Retina (tissue), 1 donor: ENCODE measurements around the gene A2M.

Experiments used
- DNase-seq: peaks from one replicate; pipeline ENCODE4 v3.0.0-alpha.2; 2016

A2M gene

GRCh38 chr12:9071518-9071917, 44.2 kb downstream of the A2M start:
- no peak for DNase-seq

GRCh38 chr12:9070351-9070750, 45.4 kb downstream of the A2M start:
- DNase-seq: no peak

- no peak for DNase-seq
Observed at GRCh38 chr12:9068600-9068999, 47.1 kb downstream of the A2M start.

- DNase-seq: no peak
Observed at GRCh38 chr12:9068086-9068485, 47.6 kb downstream of the A2M start.

- DNase-seq: no peak
Observed at GRCh38 chr12:9066755-9067423, 48.8 kb downstream of the A2M start.

GRCh38 chr12:9066183-9066623, 49.5 kb downstream of the A2M start:
- DNase-seq: peak; percentile 6

GRCh38 chr12:9065607-9065856, 50.2 kb downstream of the A2M start:
- DNase-seq: no peak

- peak; percentile 31 for DNase-seq
Observed at GRCh38 chr12:9064815-9065606, 50.7 kb downstream of the A2M start.

GRCh38 chr12:9064201-9064814, 51.4 kb downstream of the A2M start:
- peak; percentile 91 for DNase-seq

- DNase-seq: no peak
Observed at GRCh38 chr12:9052610-9053009, 63.1 kb downstream of the A2M start.

GRCh38 chr12:9051158-9051550, 64.6 kb downstream of the A2M start:
- DNase-seq: no peak

- no peak for DNase-seq
Observed at GRCh38 chr12:9050521-9051157, 65.1 kb downstream of the A2M start.

GRCh38 chr12:9049520-9050133, 66.1 kb downstream of the A2M start:
- DNase-seq: no peak

GRCh38 chr12:9048930-9049329, 66.8 kb downstream of the A2M start:
- DNase-seq: no peak

- no peak for DNase-seq
Observed at GRCh38 chr12:9047105-9047504, 68.6 kb downstream of the A2M start.

- no peak for DNase-seq
Observed at GRCh38 chr12:9043766-9044165, 72.0 kb downstream of the A2M start.

GRCh38 chr12:9041321-9041720, 74.4 kb downstream of the A2M start:
- no peak for DNase-seq

GRCh38 chr12:9040484-9041186, 75.1 kb downstream of the A2M start:
- no peak for DNase-seq

- DNase-seq: peak; percentile 25
Observed at GRCh38 chr12:9039397-9039977, 76.2 kb downstream of the A2M start.

GRCh38 chr12:9037431-9037830, 78.3 kb downstream of the A2M start:
- no peak for DNase-seq

GRCh38 chr12:9036227-9036626, 79.5 kb downstream of the A2M start:
- DNase-seq: no peak

GRCh38 chr12:9034095-9034494, 81.6 kb downstream of the A2M start:
- no peak for DNase-seq
